DLD1 (cell line): ENCODE measurements around the gene LYRM9.
"Not testable (repeated sequence)": the region's sequence is repeated elsewhere in the genome, so short reads cannot be mapped to it uniquely, and the experiment has no call there.

Source experiments
- in situ Hi-C: cut with HindIII; loops from 2 replicates; pipeline ENCODE4 v1.10.0; 2017; ENCODE audit warnings: low sequenced_read_pairs

LYRM9 gene

DNA sequence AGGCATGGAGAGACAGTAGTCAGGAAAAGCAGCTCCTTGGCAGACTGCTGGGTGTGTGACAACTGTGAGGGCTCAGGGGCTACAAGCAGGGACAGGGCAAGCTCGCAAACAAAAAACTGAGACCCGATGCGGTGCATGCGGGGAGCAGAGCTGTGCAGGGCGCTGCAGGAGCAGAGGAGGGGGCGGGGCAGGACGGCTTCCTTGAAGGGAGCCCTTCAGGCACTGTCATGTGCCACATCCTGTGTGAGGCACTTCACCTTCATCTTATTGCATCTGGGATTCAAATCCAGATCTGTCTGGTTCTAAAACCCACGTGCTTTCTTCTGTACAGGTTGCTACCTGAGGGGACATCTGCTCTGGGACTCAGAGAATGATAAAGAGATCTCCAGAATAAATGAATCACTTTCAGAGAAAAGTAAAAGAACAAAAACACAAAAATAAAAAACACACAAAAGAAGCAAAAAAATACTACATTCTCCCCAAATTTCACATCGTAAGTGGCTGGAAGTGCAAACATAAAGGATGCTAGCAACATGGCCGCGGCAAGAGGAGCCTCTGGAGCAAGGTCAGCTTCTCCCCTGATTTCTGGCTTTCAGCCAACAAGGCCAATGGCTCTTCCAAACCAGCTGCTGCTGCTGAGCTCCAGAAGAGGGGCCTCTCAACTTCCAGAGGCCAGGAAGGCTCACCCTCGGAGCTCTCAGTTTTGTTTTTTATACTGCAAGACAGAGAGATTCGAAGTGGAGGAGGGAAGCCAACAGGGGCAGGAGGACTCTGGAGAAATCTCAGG is 14.2 kb downstream of the LYRM9 start:
- in situ Hi-C loops = no loop called here

- in situ Hi-C loops = no loop called here
Measured at GRCh38 chr17:27873746-27874145, 19.4 kb downstream of the LYRM9 start.

DNA sequence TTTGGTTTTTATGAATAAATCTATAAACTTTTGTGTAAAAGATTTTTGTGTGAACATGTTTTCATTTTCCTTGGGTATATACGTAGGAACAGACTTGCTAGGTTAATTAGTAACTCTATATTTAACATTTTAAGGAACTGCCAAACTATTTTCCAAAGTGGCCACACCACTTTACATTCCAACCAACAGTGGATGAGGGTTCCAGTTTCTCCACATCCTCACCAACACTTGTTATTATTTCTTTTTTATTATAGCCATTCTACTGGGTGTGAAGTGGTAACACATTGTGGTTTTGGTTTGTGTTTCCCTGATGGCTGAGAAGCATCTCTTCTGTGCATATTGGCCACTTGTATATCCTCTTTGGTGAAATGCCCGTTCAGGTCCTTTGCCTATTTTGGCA is 20.0 kb downstream of the LYRM9 start:
- in situ Hi-C loops = no loop called here

DNA sequence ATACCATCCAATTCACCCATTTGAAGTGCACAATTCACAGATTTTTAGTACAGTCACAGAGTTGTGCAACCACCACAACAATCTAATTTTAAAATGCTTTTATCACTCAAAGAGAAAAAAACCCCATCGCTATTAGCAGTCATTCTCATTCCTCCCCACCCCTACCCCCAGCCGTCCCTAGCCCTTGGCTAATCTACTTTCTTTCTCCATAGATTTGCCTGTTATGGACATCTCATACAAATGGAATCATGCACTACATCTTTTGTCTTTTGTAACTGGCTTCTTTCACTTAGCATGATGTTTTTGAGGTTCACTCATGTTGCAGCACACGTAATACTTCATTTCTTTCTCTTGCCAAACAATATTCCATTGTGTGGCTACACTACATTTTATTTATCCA is 20.4 kb downstream of the LYRM9 start:
- in situ Hi-C loops = no loop called here

DNA sequence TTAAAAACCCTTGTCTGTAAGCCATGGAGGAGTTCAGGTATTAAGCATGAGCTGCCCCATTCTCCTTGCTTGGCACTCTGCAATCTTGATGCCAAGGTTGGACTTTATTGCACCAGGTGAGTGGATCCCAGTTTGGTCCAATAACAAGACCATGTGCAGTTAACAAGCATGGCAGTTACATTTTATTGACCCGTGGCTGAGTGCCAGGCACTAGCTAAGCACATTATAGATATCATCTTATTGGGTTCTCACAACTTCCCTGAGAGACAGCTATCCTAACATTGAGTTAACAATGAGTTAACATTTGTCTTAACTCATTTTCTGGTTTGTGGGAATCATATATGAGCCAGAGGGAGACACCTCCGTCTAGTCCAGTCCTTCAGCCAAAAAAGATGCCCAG is 21.8 kb downstream of the LYRM9 start:
- in situ Hi-C loops = no loop called here

DNA sequence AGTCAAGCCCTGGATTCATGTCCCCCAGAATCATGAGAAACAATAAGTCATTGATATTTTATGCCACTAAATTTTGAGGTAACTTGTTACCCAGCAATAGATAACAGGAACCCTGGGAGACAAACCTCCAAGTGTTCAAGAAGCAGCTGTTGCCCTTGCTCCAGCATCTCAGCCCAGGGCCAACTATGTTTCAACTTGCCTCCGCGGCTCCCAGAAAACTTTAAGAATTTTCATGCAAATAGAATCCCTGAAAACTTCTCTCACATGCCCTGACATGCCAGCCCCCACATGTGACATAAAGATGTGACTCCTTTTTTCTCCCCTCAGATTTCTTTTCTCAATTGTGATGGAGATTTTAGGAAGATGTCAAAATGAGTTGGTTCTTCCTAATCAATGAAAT is 22.8 kb downstream of the LYRM9 start:
- in situ Hi-C loops = no loop called here

- in situ Hi-C loops = no loop called here
Measured at GRCh38 chr17:27868565-27868964, 24.6 kb downstream of the LYRM9 start.

- in situ Hi-C loops = no loop called here
Measured at GRCh38 chr17:27862840-27863239, 30.3 kb downstream of the LYRM9 start.

DNA sequence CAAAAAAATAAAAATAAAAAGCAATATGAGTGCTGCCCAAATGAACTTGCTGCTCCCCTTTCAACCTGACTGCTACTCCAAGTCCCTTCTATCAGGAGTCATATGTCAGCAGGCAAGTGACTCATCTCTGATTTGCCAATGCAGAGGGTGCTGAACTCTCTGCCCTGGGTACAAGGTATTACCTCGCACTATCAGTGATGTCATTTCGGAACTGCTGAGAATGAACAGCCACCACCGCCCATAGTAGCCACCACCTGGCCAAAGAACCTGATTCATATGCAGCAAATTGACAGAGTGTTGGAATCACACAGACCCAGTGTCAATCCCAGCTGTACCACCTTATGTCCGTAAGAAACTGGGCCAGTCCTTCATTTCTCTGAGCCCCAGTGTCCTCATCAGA is 31.2 kb downstream of the LYRM9 start:
- in situ Hi-C loops = no loop called here

DNA sequence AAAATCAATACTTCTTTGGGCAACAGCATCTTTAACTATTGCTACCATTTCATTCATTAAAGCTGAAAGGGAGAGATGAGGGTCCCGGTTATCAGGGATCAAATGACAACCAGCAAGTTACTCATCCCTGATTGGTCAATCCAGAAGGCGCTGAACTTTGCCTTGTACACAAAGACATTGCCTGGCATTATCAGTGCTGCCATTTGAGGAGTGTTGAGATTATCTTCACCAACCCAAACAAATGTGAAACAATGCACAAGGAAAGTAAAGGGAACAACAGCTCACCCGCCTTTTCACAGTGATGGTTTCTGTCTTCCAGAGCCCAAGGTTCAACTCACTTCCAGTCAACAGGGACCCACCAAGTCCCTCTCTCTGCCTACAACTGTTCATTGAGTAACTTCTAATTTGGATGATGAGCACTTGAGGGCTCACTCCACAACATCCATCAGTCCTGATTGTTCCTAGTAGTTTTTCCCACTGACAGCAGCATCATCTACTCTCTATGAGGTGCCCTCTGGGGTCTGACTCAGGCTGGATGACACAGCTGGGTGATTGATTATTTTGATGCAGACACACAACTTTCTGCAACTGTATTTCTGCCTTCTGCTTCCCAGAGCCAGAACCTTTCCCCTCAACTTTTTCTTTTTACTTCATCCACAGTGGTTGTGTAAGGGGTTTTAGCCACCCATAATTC is 32.0 kb downstream of the LYRM9 start:
- in situ Hi-C loops = no loop called here

GRCh38 chr17:27858621-27859305 is 34.4 kb downstream of the LYRM9 start:
- in situ Hi-C loops = loop anchor here (5.0 kb wide), 1 partner anchor 66 kb away; no protein-coding TSS in a partner anchor

- in situ Hi-C loops = loop anchor here (5.0 kb wide), 1 partner anchor 65 kb away; no protein-coding TSS in a partner anchor
Measured at GRCh38 chr17:27856676-27857432, 36.3 kb downstream of the LYRM9 start.

- in situ Hi-C loops = loop anchor here (5.0 kb wide), 1 partner anchor 63 kb away; no protein-coding TSS in a partner anchor
Measured at GRCh38 chr17:27855454-27855853, 37.7 kb downstream of the LYRM9 start.

DNA sequence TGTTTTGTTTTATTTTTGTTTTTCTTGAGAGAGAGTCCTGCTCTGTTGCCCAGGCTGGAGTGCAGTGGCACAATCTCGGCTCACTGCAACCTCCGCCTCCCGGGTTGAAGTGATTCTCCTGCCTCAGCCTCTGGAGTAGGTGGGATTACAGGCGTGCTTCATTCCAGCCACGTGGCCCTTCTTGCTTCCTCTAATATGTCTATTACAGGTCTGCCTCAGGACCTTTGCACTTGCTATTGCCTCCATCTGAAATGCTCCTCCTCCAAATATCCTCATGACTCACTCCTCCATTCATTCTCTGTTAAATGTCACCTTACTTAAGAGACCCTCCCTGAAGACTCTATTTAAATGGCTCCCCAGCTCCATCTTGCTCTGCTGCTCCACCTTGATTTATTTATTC is 39.0 kb downstream of the LYRM9 start:
- in situ Hi-C loops = no loop called here

DNA sequence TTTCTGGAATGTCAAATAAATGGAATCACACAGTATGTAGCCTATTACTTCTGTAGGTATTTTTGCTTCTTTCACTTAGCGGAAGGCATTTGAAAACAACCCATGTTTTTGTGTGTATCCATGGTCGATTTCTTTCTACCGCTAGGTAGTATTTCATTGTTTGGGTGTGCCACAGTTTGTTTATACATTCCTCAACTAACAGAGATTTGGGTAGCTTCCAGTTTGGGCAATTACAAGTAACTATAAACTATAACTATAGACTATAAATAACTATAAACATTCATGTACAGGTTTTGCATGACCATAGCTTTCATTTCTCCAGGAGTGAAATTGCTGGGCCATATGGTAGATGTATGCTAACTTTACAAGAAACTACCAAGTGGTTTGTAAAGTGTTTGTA is 40.1 kb downstream of the LYRM9 start:
- in situ Hi-C loops = no loop called here

DNA sequence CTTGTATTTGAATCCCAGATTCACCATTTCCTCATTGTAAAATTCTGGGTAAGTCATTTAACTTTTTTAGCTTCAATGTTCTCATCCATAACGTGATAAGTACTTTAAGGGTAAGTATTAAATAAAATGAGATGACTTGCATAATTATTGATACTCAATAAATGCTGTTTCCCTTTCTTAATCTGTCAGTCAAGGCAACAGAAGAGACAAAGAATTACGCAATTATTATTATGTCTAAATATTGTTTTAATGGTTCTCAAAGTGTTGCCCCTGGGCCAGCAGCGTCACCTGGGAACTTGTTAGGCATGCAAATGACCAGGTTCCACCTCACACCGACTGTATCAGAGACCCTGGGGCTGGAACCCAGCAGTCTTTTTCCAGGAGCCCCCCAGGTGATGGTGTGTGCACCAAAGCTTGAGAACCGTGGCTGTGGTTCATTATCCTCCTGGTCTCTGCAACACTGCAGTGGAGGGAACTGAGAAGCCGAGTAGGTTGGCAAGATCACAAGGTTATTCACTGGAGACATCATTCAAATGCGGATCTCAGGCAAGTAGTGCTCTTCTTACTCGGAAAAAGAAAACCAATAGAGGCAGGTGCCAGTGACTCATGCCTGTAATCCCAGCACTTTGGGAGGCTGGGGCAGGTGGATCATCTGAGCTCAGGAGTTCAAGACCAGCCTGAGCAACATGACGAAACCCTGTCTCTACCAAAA is 43.5 kb downstream of the LYRM9 start:
- in situ Hi-C loops = no loop called here

DNA sequence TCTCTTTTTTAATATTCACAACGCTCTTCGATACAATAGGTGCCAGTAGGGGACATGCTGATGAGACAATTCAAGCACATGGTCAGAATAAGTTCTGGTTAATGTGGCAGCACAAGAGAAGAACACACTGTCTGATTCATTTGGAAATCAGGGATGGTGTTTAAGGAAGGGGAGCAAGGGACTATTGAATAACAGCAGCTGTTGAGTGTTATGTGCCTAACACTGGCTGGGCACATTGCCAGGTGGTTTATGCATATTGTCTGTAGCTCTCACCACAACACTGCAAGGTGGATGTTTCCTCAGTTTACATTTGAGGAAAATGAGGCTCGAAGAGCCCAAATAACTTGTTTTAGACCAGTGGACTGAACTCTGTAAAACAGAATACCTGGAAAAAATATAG is 44.2 kb downstream of the LYRM9 start:
- in situ Hi-C loops = no loop called here

DNA sequence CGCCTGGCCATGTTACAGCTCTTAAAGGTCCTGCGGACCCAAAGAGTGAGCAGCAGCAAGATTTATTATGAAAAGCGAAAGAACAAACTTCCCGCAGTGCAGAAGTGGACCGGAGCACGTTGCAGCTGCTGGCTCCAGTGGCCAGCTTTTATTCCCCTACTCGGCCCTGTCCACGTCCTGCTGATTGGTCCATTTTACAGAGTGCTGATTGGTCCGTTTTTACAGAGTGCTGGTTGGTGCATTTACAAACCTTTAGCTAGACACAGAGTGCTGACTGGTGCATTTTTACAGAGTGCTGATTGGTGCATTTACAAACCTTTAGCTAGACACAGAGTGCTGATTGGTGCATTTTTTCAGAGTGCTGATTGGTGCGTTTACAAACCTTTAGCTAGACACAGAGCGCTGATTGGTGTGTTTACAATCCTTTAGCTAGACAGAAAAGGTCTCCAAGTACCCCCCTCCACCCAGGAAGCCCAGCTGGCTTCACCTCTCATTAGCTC is 46.3 kb downstream of the LYRM9 start:
- in situ Hi-C loops = not testable (repeated sequence)

GRCh38 chr17:27846042-27846655 is 47.0 kb downstream of the LYRM9 start:
- in situ Hi-C loops = no loop called here
